Uterus (tissue), 4 donors: ENCODE measurements around the gene RHOT1. TPM values are rescaled to one million over a fixed set of nuclear protein-coding genes. Genes with fewer than 3 reads are reported as not detected.
"Not testable (repeated sequence)": the region's sequence is repeated elsewhere in the genome, so short reads cannot be mapped to it uniquely, and the experiment has no call there.

ENCODE experiments used
- DNase-seq, 2 donors: peaks; one replicate each; pipeline ENCODE4 v3.0.0-alpha.2; 2019 to 2020
- H3K27ac ChIP-seq, 2 donors: fragments of 200-600 bp; sonication (generic); 1 replicate in 1 of 2; 2 replicates in 1 of 2; pipeline ENCODE4 v1.5.1; 2016 to 2018
- H3K27me3 ChIP-seq, 2 donors: fragments of 200-600 bp; sonication (generic); one replicate each; pipeline ENCODE4 v1.5.1; 2018 to 2019; ENCODE audit warnings: control low read depth in 1 of 2
- H3K36me3 ChIP-seq, 2 donors: fragments of 200-600 bp; sonication (generic); one replicate each; pipeline ENCODE4 v1.5.1; 2019; ENCODE audit warnings: control low read depth in 1 of 2
- H3K4me1 ChIP-seq, 2 donors: fragments of 200-600 bp; sonication (generic); one replicate each; pipeline ENCODE4 v1.5.1; 2018 to 2019; ENCODE audit warnings: control low read depth in 1 of 2
- H3K4me3 ChIP-seq, 2 donors: fragments of 200-600 bp; sonication (generic); 1 replicate in 1 of 2; 2 replicates in 1 of 2; pipeline ENCODE4 v1.5.1; 2018 to 2019; ENCODE audit warnings: mild to moderate bottlenecking in 1 of 2
- H3K9me3 ChIP-seq, 2 donors: fragments of 200-600 bp; sonication (generic); one replicate each; pipeline ENCODE4 v1.5.1; 2019; ENCODE audit warnings: control low read depth in 1 of 2
- POLR2A ChIP-seq, 2 donors: fragments of 450-650 bp; IDR thresholded peaks; one replicate each; pipeline ENCODE4 v1.6.1; 2016; ENCODE audit warnings: antibody characterized with exemption in 2 of 2, mild to moderate bottlenecking in 1 of 2, moderate library complexity in 1 of 2
- intact Hi-C: fragments of 100-400 bp; cut with DNase I; formaldehyde crosslinking; loops from one replicate; pipeline ENCODE4 v1.15.1; 2023; ENCODE audit warnings: low total_unique reads
- total RNA-seq, 4 donors: library from RNA; depleted of rRNA in 3 of 4; stranded (reverse); fragments of >200 nt in 3 of 4; gene quantifications; one replicate each; pipeline versions ENCODE4 v1.1.0 to v1.2.4, GENCODE V29; 2014 to 2023
- TF ChIP-seq, protein P1 (sequence below), 4 experiments: fragments of 200-600 bp in 2 of 4; fragments of 450-650 bp in 2 of 4; sonication (generic) in 2 of 4; IDR thresholded peaks; one replicate each; pipeline ENCODE4 v1.5.1; 2016 to 2019; ENCODE audit warnings: antibody characterized with exemption in 4 of 4, mild to moderate bottlenecking in 2 of 4, moderate library complexity in 1 of 4
- donor health status: DM: yes; HTN: yes; CAD: no.

The RHOT1 gene
- total RNA-seq, 4 donors from 2014 or later: 15.6 to 86.2 (median 53.8) TPM

DNA sequence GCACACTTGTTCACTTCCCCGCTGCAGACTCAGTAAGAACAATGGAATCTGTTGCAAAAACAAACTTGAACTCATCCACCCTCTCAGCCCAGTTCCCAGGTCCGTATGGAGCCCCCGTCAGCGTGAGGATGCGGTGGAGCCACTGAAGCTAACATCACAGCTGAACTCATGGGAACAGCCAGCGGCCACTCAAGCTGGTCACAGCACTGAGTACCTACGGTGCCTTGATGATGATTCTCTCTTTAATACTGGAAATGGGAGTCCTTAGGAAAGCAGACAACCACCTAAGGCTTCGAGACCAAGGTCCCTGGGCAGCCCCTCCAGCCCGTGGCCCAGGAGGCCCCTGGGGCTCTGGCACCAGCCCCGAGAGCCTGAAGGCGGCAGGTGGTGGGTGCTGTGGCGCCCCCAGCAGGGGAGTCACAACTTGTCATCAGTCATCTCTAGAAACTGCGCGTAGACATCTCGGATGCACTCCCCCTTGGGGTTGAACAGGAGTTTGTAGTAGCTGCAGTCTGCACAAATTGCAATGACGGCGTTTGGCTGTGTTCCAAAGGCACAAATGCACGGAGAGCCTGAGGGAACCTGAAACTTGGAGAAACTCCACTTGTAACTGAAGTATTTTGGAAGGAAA is 31.0 kb upstream of the RHOT1 start:
- peak; percentile 51 to 63 for DNase-seq
- Histone ChIP-seq H3K9me3 (no peaks in the 10 kb centered on the region), H3K4me3 (no peak overlapping the region), H3K27ac (no peak overlapping the region), H3K27me3 (no peaks in the 10 kb centered on the region), H3K4me1 (no peaks in the 10 kb centered on the region), H3K36me3 (no peaks in the 10 kb centered on the region)
- intact Hi-C loops: no loop called here
- TF ChIP-seq POLR2A (IDR thresholded peaks at IDR 0.05): no peak
- TF ChIP-seq, protein P1, sequence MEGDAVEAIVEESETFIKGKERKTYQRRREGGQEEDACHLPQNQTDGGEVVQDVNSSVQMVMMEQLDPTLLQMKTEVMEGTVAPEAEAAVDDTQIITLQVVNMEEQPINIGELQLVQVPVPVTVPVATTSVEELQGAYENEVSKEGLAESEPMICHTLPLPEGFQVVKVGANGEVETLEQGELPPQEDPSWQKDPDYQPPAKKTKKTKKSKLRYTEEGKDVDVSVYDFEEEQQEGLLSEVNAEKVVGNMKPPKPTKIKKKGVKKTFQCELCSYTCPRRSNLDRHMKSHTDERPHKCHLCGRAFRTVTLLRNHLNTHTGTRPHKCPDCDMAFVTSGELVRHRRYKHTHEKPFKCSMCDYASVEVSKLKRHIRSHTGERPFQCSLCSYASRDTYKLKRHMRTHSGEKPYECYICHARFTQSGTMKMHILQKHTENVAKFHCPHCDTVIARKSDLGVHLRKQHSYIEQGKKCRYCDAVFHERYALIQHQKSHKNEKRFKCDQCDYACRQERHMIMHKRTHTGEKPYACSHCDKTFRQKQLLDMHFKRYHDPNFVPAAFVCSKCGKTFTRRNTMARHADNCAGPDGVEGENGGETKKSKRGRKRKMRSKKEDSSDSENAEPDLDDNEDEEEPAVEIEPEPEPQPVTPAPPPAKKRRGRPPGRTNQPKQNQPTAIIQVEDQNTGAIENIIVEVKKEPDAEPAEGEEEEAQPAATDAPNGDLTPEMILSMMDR (IDR thresholded peaks at IDR 0.05): peak in 2 of 4 experiments; percentile 15 to 23

DNA sequence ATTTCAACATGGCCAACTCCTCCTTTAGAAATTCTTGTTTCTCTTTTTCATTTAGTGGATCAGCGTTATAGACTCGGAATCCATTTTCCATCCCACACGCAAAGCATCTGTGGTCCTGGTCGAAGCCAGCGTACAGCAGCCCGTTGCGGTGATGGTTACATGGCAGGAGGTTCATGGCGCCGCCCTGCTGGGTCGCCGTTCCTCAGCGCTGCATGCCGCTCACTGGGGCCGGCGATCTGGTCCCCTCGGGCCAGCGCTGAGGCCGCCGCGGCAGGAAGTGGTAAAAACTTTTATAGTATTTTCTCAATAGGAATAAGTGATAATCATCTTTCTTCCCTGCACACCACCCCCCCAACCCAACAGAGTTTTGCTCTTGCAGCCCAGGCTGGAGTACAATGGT is 29.9 kb upstream of the RHOT1 start:
- no peaks in the 10 kb centered on the region for H3K27me3 ChIP-seq
- no peaks in the 10 kb centered on the region for H3K36me3 ChIP-seq
- no peaks in the 10 kb centered on the region for H3K9me3 ChIP-seq
- H3K27ac ChIP-seq: no peak overlapping the region
- DNase-seq: no peak
- TF ChIP-seq POLR2A (IDR thresholded peaks at IDR 0.05): no peak
- TF ChIP-seq, protein P1 (IDR thresholded peaks at IDR 0.05): no peak
- H3K4me1 ChIP-seq: no peaks in the 10 kb centered on the region
- intact Hi-C loops: no loop called here
- no peak overlapping the region for H3K4me3 ChIP-seq

DNA sequence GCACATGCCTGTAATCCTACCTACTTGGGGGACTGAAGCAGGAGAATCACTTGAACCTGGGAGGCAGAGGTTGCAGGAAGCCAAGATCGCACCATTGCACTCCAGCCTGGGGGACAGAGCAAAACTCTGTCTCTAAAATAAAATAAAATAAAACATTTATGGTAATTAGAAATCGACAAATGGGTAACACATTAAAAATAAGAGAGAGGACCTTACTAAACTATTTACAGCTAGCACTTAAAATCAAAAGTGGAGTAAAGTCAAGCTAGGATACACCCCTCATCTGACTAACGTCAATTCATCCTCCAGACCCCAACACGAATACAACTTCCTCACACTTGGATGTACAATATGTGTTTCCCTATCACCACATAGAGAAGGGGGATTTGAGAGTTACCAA is 27.8 kb upstream of the RHOT1 start:
- Histone ChIP-seq H3K27ac (no peak overlapping the region), H3K27me3 (no peaks in the 10 kb centered on the region), H3K4me3 (no peak overlapping the region), H3K9me3 (no peaks in the 10 kb centered on the region), H3K36me3 (no peaks in the 10 kb centered on the region), H3K4me1 (no peaks in the 10 kb centered on the region)
- no peak for DNase-seq
- no peak for TF ChIP-seq POLR2A (IDR thresholded peaks at IDR 0.05)
- TF ChIP-seq, protein P1 (IDR thresholded peaks at IDR 0.05): no peak
- intact Hi-C loops: no loop called here

DNA sequence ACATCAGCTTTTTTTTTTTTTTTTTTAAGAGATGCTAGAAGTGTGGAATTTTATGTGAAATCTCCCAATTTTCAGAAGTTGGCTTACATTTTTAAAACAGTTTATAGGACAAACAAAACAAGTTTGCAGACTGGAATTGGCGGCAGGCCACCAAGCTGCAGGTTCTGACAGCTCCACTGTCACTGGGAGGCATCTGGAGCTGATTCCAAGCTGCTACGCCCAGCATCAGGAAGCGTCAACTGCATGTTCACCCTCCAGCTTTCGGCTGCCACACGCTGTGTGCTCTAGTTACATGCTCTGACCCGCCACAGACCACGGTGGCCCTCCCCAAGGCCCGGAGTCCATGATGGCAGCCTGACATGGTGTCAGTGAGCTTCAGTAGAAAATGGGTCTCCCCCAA is 26.8 kb upstream of the RHOT1 start:
- H3K4me1 ChIP-seq, intact Hi-C loops, H3K27ac ChIP-seq, DNase-seq, H3K4me3 ChIP-seq, H3K9me3 ChIP-seq, H3K27me3 ChIP-seq, H3K36me3 ChIP-seq: not testable (repeated sequence)

DNA sequence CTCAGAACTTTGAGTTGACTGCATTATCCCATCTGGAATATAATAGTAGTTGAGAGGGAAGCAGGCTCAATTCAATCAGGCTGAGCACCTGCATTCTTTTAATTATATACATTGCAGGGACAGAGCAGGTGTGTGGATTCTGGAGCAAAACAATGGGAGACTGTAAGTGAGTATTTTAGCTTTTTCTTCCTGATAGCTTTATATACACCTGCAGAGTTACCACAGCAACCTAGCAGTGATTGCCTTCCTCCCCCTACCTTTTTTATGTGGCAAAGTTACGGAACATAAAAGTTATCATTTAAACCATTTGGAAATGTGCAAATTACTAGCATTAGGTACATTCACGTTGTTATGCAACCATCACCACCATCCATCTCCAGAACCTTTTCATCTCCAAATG is 25.4 kb upstream of the RHOT1 start:
- no peak for DNase-seq
- no peak overlapping the region for H3K4me3 ChIP-seq
- H3K36me3 ChIP-seq: no peaks in the 10 kb centered on the region
- no peaks in the 10 kb centered on the region for H3K9me3 ChIP-seq
- H3K27ac ChIP-seq: no peak overlapping the region
- intact Hi-C loops: no loop called here
- no peaks in the 10 kb centered on the region for H3K27me3 ChIP-seq
- no peaks in the 10 kb centered on the region for H3K4me1 ChIP-seq
- TF ChIP-seq, protein P1 (IDR thresholded peaks at IDR 0.05): no peak
- no peak for TF ChIP-seq POLR2A (IDR thresholded peaks at IDR 0.05)

DNA sequence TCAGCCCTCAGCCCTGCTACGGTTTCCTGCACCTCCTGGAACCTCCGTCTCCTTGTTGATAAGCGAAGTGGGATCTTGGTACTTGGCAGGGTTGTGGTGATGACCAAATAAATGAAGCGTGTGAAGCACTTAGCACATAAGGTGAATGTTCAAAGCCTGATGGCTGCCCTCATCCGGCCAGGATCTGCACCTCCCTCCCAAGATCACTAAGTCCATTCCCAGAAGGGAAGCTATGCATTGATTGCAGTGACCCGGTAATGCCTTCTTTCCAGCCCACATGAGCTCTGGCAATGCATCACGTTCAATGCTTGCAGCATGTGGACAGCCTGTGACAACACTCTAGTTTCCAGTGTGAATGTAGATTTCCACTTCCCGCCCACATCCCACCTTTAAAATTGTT is 24.9 kb upstream of the RHOT1 start:
- Histone ChIP-seq H3K27me3 (no peaks in the 10 kb centered on the region), H3K9me3 (no peaks in the 10 kb centered on the region), H3K4me3 (no peak overlapping the region), H3K4me1 (no peaks in the 10 kb centered on the region), H3K27ac (no peak overlapping the region), H3K36me3 (no peaks in the 10 kb centered on the region)
- TF ChIP-seq, protein P1 (IDR thresholded peaks at IDR 0.05): no peak
- no peak for DNase-seq
- intact Hi-C loops: no loop called here

DNA sequence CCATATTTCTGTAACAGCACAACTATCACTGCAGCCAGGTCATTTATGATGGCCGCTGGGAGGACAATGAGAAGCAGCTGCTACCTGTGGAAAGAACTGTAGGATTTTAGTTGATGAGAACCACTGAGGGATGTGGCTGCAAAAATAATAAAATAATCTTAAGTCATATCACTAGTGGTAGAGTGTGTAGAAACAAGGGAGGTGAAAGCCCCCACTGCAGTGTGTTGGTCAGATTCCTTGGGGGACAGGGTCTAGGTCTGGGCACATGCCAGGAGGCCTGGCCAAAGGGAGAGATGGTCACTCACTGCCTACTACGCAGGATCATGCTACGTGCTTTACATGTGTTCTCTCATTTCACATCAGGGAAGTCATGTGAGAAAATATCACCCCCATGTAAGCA is 24.2 kb upstream of the RHOT1 start:
- H3K4me1 ChIP-seq, H3K4me3 ChIP-seq, intact Hi-C loops: not testable (repeated sequence)

More for the DNA sequence above, 24.2 kb upstream of the RHOT1 start:
- not testable (repeated sequence) for H3K9me3 ChIP-seq, H3K27me3 ChIP-seq, DNase-seq, H3K36me3 ChIP-seq, H3K27ac ChIP-seq
